ENCODE measurements around the gene ST6GALNAC4. TPM values are rescaled to one million over a fixed set of nuclear protein-coding genes. Genes with fewer than 3 reads are reported as not detected.
A peak's percentile ranks its signal among the peaks of the same experiment; 100 is the strongest.

Gene ST6GALNAC4
- total RNA-seq, 2 experiments from 2014 or later, result 37.0 to 39.7 TPM

GRCh38 chr9:127897193-127897692 is 19.6 kb downstream of the ST6GALNAC4 start:
- ChIA-PET POLR2A (interaction anchor here (0.7 to 0.8 kb wide), 2 partner anchors 14 to 19 kb away, joined by 3 to 4 read pairs; no protein-coding TSS in a partner anchor), CTCF (interaction anchor here (3.8 kb wide), 1 partner anchor 28 kb away, joined by 13 read pairs; no protein-coding TSS in a partner anchor)
- Mint-ChIP-seq H3K27me3 (ENCODE audit: low read depth) (no peaks in the 10 kb centered on the region), H3K27ac (no peak overlapping the region), H3K4me3 (peak overlapping the region; percentile 12), H3K4me1 (ENCODE audit: low read depth) (peaks cover 31% of the 10 kb centered on the region), H3K36me3 (ENCODE audit: low read depth) (peaks cover 60% of the 10 kb centered on the region), H3K9me3 (ENCODE audit: insufficient read depth) (peaks cover 10% of the 10 kb centered on the region)
- ATAC-seq (no peak), DNase-seq (no peak)

- Mint-ChIP-seq H3K4me1 (ENCODE audit: low read depth) (peaks cover 28% of the 10 kb centered on the region), H3K9me3 (ENCODE audit: insufficient read depth) (peaks cover 10% of the 10 kb centered on the region), H3K4me3 (no peak overlapping the region), H3K27ac (no peak overlapping the region), H3K36me3 (ENCODE audit: low read depth) (peaks cover 63% of the 10 kb centered on the region), H3K27me3 (ENCODE audit: low read depth) (no peaks in the 10 kb centered on the region)
- DNase-seq (no peak), ATAC-seq (no peak)
- CTCF ChIA-PET, result interaction anchor here (3.8 kb wide), 1 partner anchor 27 kb away, joined by 13 read pairs; no protein-coding TSS in a partner anchor
- POLR2A ChIA-PET, result interaction anchor here (0.6 to 0.8 kb wide), 3 partner anchors 14 to 88 kb away, joined by 3 to 4 read pairs (median 4); no protein-coding TSS in a partner anchor
Measured at GRCh38 chr9:127896395-127897192, 20.2 kb downstream of the ST6GALNAC4 start.

GRCh38 chr9:127895811-127896210 is 21.0 kb downstream of the ST6GALNAC4 start:
- CTCF ChIA-PET, result interaction anchor here (2.2 kb wide), 1 partner anchor 26 kb away, joined by 5 read pairs; no protein-coding TSS in a partner anchor
- H3K36me3 Mint-ChIP-seq (ENCODE audit: low read depth), result peaks cover 68% of the 10 kb centered on the region
- DNase-seq (no peak), ATAC-seq (no peak)
- peaks cover 25% of the 10 kb centered on the region for H3K4me1 Mint-ChIP-seq (ENCODE audit: low read depth)
- H3K9me3 Mint-ChIP-seq (ENCODE audit: insufficient read depth), result peaks cover 10% of the 10 kb centered on the region
- no peaks in the 10 kb centered on the region for H3K27me3 Mint-ChIP-seq (ENCODE audit: low read depth)
- no peak overlapping the region for H3K4me3 Mint-ChIP-seq
- H3K27ac Mint-ChIP-seq, result no peak overlapping the region
- POLR2A ChIA-PET, result interaction anchor here (0.6 kb wide), 1 partner anchor 87 kb away, joined by 4 read pairs; no protein-coding TSS in a partner anchor

- no peak for DNase-seq
- ATAC-seq, result no peak
- Mint-ChIP-seq H3K36me3 (ENCODE audit: low read depth) (peaks cover 76% of the 10 kb centered on the region), H3K27ac (no peak overlapping the region), H3K9me3 (ENCODE audit: insufficient read depth) (peaks cover 10% of the 10 kb centered on the region), H3K27me3 (ENCODE audit: low read depth) (no peaks in the 10 kb centered on the region), H3K4me3 (no peak overlapping the region), H3K4me1 (ENCODE audit: low read depth) (peaks cover 16% of the 10 kb centered on the region)
- ChIA-PET POLR2A (no interaction called here), CTCF (interaction anchor here (0.6 to 1.4 kb wide), 2 partner anchors 10 to 128 kb away, joined by 3 read pairs; no protein-coding TSS in a partner anchor)
Measured at GRCh38 chr9:127893392-127893791, 23.4 kb downstream of the ST6GALNAC4 start.

- H3K27me3 Mint-ChIP-seq (ENCODE audit: low read depth), result no peaks in the 10 kb centered on the region
- peaks cover 12% of the 10 kb centered on the region for H3K4me1 Mint-ChIP-seq (ENCODE audit: low read depth)
- no peak for DNase-seq
- peaks cover 76% of the 10 kb centered on the region for H3K36me3 Mint-ChIP-seq (ENCODE audit: low read depth)
- H3K27ac Mint-ChIP-seq, result peak overlapping the region; percentile 62
- ChIA-PET POLR2A (no interaction called here), CTCF (interaction anchor here (1.4 kb wide), 2 partner anchors 11 to 23 kb away, joined by 3 read pairs; partner anchors contain the start of gene ST6GALNAC4)
- peaks cover 10% of the 10 kb centered on the region for H3K9me3 Mint-ChIP-seq (ENCODE audit: insufficient read depth)
- ATAC-seq, result no peak
- no peak overlapping the region for H3K4me3 Mint-ChIP-seq
Measured at GRCh38 chr9:127892831-127893230, 24.0 kb downstream of the ST6GALNAC4 start.

- no peak overlapping the region for H3K27ac Mint-ChIP-seq
- POLR2A ChIA-PET, result interaction anchor here (1.2 kb wide), 1 partner anchor 9 kb away, joined by 6 read pairs; the partner anchor contains the start of gene ST6GALNAC6
Measured at GRCh38 chr9:127890053-127890452, 26.8 kb downstream of the ST6GALNAC4 start.

GRCh38 chr9:127887792-127888191 is 29.0 kb downstream of the ST6GALNAC4 start:
- peak; percentile 60 for ATAC-seq

More at GRCh38 chr9:127890053-127890452, 26.8 kb downstream of the ST6GALNAC4 start:
- DNase-seq, result no peak
- H3K4me1 Mint-ChIP-seq (ENCODE audit: low read depth), result peaks cover 8% of the 10 kb centered on the region
- H3K27me3 Mint-ChIP-seq (ENCODE audit: low read depth), result no peaks in the 10 kb centered on the region
- CTCF ChIA-PET, result interaction anchor here (0.9 to 1.5 kb wide), 6 partner anchors 9 to 155 kb away, joined by 3 to 6 read pairs (median 4); partner anchors contain the start of genes ST6GALNAC6 and TOR2A
- ATAC-seq, result no peak
- H3K36me3 Mint-ChIP-seq (ENCODE audit: low read depth), result peaks cover 68% of the 10 kb centered on the region
- no peak overlapping the region for H3K4me3 Mint-ChIP-seq
- peaks cover 10% of the 10 kb centered on the region for H3K9me3 Mint-ChIP-seq (ENCODE audit: insufficient read depth)

GRCh38 chr9:127886401-127886972 is 30.4 kb downstream of the ST6GALNAC4 start:
- CTCF ChIA-PET, result interaction anchor here (1.4 to 1.5 kb wide), 3 partner anchors 16 to 35 kb away, joined by 3 to 4 read pairs (median 3); no protein-coding TSS in a partner anchor
- POLR2A ChIA-PET, result interaction anchor here (1.4 kb wide), 1 partner anchor 30 kb away, joined by 4 read pairs; the partner anchor contains the start of gene ST6GALNAC4
- Mint-ChIP-seq H3K9me3 (ENCODE audit: insufficient read depth) (no peaks in the 10 kb centered on the region), H3K4me1 (ENCODE audit: low read depth) (peaks cover 9% of the 10 kb centered on the region), H3K36me3 (ENCODE audit: low read depth) (peaks cover 49% of the 10 kb centered on the region), H3K27ac (no peak overlapping the region), H3K4me3 (no peak overlapping the region), H3K27me3 (ENCODE audit: low read depth) (no peaks in the 10 kb centered on the region)
- ATAC-seq, result no peak
- no peak for DNase-seq

More at GRCh38 chr9:127887792-127888191, 29.0 kb downstream of the ST6GALNAC4 start:
- Mint-ChIP-seq H3K4me3 (no peak overlapping the region), H3K9me3 (ENCODE audit: insufficient read depth) (no peaks in the 10 kb centered on the region), H3K36me3 (ENCODE audit: low read depth) (peaks cover 58% of the 10 kb centered on the region), H3K27me3 (ENCODE audit: low read depth) (no peaks in the 10 kb centered on the region), H3K27ac (no peak overlapping the region), H3K4me1 (ENCODE audit: low read depth) (peaks cover 16% of the 10 kb centered on the region)
- DNase-seq, result no peak
- POLR2A ChIA-PET, result interaction anchor here (1.4 kb wide), 1 partner anchor 28 kb away, joined by 4 read pairs; the partner anchor contains the start of gene ST6GALNAC4
- CTCF ChIA-PET, result interaction anchor here (1.4 to 1.5 kb wide), 3 partner anchors 17 to 34 kb away, joined by 3 to 4 read pairs (median 3); no protein-coding TSS in a partner anchor

- DNase-seq (no peak), ATAC-seq (no peak)
- H3K9me3 Mint-ChIP-seq (ENCODE audit: insufficient read depth), result no peaks in the 10 kb centered on the region
- peaks cover 42% of the 10 kb centered on the region for H3K36me3 Mint-ChIP-seq (ENCODE audit: low read depth)
- H3K4me3 Mint-ChIP-seq, result no peak overlapping the region
- H3K27me3 Mint-ChIP-seq (ENCODE audit: low read depth), result no peaks in the 10 kb centered on the region
- ChIA-PET CTCF (interaction anchor here (1.1 to 2.0 kb wide), 3 partner anchors 15 to 25 kb away, joined by 3 to 9 read pairs (median 3); no protein-coding TSS in a partner anchor), POLR2A (interaction anchor here (0.6 to 0.9 kb wide), 2 partner anchors 9 to 151 kb away, joined by 3 read pairs; partner anchors contain the start of gene TOR2A)
- no peak overlapping the region for H3K27ac Mint-ChIP-seq
- H3K4me1 Mint-ChIP-seq (ENCODE audit: low read depth), result peaks cover 9% of the 10 kb centered on the region
Measured at GRCh38 chr9:127885508-127886281, 31.1 kb downstream of the ST6GALNAC4 start.

- Mint-ChIP-seq H3K4me3 (no peak overlapping the region), H3K27ac (no peak overlapping the region), H3K27me3 (ENCODE audit: low read depth) (no peaks in the 10 kb centered on the region), H3K36me3 (ENCODE audit: low read depth) (peaks cover 36% of the 10 kb centered on the region), H3K4me1 (ENCODE audit: low read depth) (peaks cover 9% of the 10 kb centered on the region), H3K9me3 (ENCODE audit: insufficient read depth) (no peaks in the 10 kb centered on the region)
- no peak for DNase-seq
- ATAC-seq, result no peak
- ChIA-PET POLR2A (interaction anchor here (0.6 to 0.9 kb wide), 3 partner anchors 10 to 150 kb away, joined by 3 to 4 read pairs (median 3); partner anchors contain the start of gene TOR2A), CTCF (interaction anchor here (1.1 to 2.0 kb wide), 3 partner anchors 14 to 25 kb away, joined by 3 to 9 read pairs (median 3); no protein-coding TSS in a partner anchor)
Measured at GRCh38 chr9:127884976-127885490, 31.8 kb downstream of the ST6GALNAC4 start.

Measured in activated CD8-positive, alpha-beta T cell treated with anti-CD3 and anti-CD28 coated beads, Interleukin-2, amount 10 ng/mL, durations not matched to agents 7 days and 5 days (primary cell).